ENCODE data around the gene PGM2.
A peak's percentile ranks its signal among the peaks of the same experiment; 100 is the strongest.

The PGM2 gene

GRCh38 chr4:37867102-37867501, 40.6 kb downstream of the PGM2 start:
- no peak for DNase-seq

- DNase-seq = no peak
Measured at GRCh38 chr4:37868238-37868637, 41.8 kb downstream of the PGM2 start.

GRCh38 chr4:37872310-37872988, 46.0 kb downstream of the PGM2 start:
- DNase-seq = no peak

GRCh38 chr4:37873386-37873785, 46.9 kb downstream of the PGM2 start:
- DNase-seq = no peak

GRCh38 chr4:37876156-37876555, 49.7 kb downstream of the PGM2 start:
- DNase-seq = no peak

- DNase-seq = no peak
Measured at GRCh38 chr4:37879365-37879764, 52.9 kb downstream of the PGM2 start.

GRCh38 chr4:37881811-37882210, 55.3 kb downstream of the PGM2 start:
- no peak for DNase-seq

- peak; percentile 15 for DNase-seq
Measured at GRCh38 chr4:37882665-37883296, 56.3 kb downstream of the PGM2 start.

GRCh38 chr4:37884855-37885487, 58.5 kb downstream of the PGM2 start:
- no peak for DNase-seq

- no peak for DNase-seq
Measured at GRCh38 chr4:37885496-37885895, 59.0 kb downstream of the PGM2 start.

- DNase-seq = peak; percentile 83
Measured at GRCh38 chr4:37889849-37890800, 63.6 kb downstream of the PGM2 start.

- peak; percentile 66 for DNase-seq
Measured at GRCh38 chr4:37890801-37891259, 64.3 kb downstream of the PGM2 start, which contains the start of gene TBC1D1. Gene TBC1D1, plus strand, starts transcription at chr4:37891084. Its CDS starts 11,012 bp downstream, at chr4:37902096.

- DNase-seq = peak; percentile 74
Measured at GRCh38 chr4:37891260-37892159, 65.0 kb downstream of the PGM2 start.

- peak; percentile 4 for DNase-seq
Measured at GRCh38 chr4:37892641-37893040, 66.2 kb downstream of the PGM2 start.

GRCh38 chr4:37893164-37893563, 66.7 kb downstream of the PGM2 start:
- DNase-seq = no peak

GRCh38 chr4:37895271-37895670, 68.8 kb downstream of the PGM2 start:
- no peak for DNase-seq

- DNase-seq = no peak
Measured at GRCh38 chr4:37896206-37896860, 69.8 kb downstream of the PGM2 start.

- no peak for DNase-seq
Measured at GRCh38 chr4:37902212-37902611, 75.7 kb downstream of the PGM2 start.

GRCh38 chr4:37902738-37903693, 76.5 kb downstream of the PGM2 start:
- no peak for DNase-seq

- no peak for DNase-seq
Measured at GRCh38 chr4:37903901-37904300, 77.4 kb downstream of the PGM2 start.

All from RPMI8226 (cell line).